ENCODE measurements around the gene REV3L.
A peak's percentile ranks its signal among the peaks of the same experiment; 100 is the strongest.

DNA sequence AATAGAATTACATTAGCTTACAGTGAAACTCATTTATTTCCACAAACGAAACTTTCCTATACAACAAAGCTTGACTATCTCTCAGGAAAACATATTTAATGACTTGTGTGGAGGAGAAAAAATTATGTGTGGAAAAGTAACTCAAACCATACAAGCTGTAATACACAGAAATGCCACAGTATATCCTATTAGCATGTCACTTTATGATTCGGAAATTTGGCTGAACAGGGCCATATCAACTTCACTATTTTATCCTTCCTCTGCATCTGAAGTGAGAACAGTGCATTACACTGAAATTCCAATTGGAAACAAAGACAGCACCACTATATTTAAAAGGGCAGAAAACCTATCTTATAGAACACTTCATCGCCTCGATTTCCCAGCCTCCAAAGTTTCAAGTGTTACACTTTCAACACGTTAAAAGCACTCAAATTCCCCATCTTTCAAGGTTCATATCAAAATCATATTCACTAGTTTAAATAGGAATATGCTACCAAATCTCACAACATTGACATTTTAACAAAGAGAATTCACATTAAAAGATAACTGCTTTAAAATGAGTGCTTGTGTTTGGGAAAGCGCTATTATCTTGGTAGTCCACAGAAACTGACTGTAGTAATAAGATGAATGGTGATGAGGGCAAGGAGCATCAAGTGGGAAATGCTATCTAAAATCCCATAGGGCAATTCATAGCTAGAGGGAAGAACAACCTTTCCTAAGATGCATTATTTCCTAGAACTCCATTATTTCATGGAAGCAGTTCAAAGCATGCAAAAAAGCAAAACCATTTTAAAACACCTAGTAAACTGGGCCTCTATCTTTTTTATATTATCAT, 1.8 kb downstream of the REV3L start:
- TF ChIP-seq CTCF (IDR thresholded peaks at IDR 0.05), result peak in 3 of 6 experiments; percentile 9 to 19 (median 15)
- no peak for TF ChIP-seq POLR2A (IDR thresholded peaks at IDR 0.05)

Measured in adrenal gland (tissue), 5 donors.